GM18499 (cell line): Measurements from ENCODE around the gene CSF3.

Experiments
- ATAC-seq: cut with Tn5 transposase; IDR thresholded peaks from one replicate; pipeline ENCODE4 v1.9.1; 2021; ENCODE audit warnings: moderate number of reproducible peaks; ENCODE audit not compliant: insufficient read depth, unreplicated experiment

The CSF3 gene

DNA sequence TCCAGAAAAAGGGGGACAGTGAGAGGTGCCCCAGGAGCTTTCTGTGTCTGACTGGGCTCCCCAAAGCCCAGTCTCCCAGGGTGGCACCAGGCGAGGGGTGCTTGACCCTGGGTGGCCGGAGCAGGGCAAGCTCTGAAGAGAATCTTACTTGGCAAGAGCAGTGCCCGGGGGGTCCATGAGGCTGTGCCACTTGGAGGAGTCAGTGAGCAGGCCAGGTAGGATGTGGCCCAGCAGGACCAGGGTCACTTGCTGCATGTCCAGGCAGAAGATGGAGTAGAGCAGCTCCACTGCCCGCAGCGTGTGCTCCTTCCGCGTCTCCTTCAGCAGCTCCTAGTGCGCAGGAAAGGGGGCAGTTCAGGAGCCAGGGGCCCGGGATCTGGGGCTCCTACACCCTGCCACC, 7.3 kb downstream of the CSF3 start:
- ATAC-seq: no peak

DNA sequence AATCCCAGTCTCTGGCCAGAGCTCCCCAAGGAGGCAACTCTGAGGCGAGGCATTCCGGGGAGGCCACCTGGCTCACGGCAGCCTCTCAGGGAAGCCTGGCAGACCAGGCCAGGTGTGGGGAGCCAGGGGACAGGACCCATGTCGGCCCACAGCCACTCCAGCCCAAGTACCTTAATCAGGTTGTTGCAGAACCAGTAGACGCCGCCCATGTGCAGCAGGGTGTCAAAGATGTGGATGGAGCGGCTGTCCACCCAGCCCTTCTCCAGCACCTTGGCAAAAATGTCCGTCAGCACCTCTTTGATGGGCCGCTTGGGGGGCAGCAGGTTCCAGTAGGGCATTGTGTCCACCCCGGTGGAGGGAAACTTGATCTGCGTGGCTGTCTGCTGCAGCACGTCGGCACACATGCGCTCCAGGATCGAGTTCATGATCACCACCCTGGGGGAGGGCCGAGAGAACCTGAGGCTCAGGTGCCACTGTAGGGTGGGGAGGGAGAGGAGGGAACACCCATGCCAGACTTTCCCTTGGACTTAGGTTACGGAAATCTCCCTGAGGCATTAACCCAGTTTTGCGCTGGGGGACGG, 7.8 kb downstream of the CSF3 start:
- no peak for ATAC-seq

DNA sequence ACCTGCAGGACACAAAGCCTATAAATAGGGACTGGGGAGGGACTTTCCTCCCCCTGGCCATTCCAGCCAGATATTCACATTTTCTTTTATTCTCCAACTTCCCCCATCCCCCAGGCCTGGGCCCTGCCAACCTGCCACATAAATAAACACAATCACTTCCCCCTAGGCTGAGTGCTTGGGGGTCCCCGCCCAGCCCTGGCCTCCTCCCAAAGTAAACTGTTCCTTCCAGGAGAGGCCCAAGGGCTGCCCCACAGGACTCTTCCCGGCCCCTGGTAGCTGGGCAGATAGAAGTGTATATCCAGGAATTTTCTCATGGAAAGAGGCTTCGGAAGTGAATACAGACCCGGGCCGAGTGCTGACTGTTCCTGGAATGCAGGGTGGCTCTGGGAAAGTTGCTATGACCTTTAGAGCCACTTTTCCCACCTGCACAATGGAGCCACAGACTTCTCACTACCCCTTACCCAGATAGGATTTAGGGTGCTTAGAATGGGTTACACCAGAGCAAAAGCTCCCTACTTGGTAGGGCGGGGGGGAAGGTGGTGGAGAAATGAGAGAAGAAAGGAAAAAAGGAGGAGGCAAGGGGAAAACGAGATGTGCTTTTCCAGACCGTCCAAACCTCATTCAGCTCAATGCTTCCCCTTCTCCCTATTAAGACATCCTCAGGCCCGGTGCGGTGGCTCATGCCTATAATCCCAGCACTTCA, 8.5 kb downstream of the CSF3 start:
- ATAC-seq: no peak

DNA sequence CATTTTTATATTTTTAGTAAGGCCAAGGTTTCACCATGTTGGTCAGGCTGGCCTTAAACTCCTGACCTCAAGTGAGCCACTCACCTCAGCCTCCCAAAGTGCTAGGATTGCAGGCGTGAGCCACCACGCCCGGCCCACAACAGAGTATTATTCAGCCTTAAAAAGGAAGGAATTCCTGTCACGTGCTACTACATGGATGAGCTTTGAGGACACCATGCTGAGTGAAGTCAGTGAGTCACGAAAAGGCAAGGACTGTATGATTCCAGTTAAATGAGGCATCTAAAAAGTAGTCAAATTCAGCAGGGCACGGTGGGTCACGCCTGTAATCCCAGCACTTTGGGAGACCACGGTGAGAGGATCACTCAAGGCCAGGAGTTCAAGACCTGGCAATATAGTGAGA, 9.7 kb downstream of the CSF3 start:
- no peak for ATAC-seq

DNA sequence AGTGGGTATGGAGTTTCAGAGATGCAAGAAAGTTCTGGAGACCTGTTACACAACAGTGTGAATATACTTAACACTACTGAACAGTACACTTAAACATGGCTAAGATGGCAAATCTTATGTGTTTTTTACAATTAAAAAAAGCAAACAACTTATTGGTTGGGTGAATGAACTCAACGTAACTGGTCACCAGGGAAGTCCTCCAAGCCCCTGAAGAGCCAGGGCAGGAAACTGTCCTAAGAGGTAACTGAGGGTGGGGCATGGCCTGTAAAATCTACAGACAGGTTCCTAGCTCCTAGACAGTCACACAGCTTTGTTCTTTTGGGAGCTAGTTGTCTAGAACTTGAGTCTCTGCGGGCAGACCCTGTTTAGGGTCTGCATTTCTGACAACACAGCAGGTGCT, 10.3 kb downstream of the CSF3 start:
- ATAC-seq: no peak

DNA sequence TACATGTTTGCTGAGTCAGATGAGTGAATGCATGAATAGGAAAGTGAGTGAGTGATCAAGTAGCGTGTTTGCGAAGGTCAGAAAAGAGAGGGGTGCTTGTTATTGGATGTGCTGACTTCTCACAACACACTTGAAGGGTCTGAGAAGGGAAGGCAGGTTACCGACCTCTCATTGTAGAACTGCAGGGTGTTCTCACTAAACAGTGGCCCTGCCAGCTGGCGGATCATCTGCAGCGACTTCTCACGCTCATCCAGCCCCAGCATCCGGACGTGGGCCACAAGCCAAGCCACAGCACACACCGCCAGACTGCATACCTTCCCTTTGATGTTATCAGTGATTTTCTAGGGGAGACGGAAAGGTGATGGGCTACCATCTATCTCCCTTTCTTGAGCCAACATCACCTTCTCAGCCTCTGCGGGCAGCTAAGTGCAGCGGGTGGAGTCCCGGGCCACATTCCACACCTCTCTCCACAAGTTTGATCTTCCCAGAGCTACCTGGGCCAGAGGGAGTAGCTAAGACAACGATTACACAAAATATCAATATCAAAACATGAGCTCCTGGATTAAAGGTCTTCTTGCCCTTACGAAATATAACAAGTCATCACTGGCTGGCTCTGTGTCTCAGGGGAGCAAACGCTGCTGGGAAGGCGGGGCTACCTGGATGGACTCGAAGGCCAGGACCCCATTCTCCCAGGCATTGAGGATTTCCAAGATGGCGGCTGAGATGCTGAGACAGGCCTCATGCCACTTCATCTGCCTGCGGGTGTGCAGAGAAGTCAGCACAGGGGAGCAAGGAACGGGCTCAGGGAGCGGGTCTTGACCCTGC, 11.0 kb downstream of the CSF3 start:
- no peak for ATAC-seq

DNA sequence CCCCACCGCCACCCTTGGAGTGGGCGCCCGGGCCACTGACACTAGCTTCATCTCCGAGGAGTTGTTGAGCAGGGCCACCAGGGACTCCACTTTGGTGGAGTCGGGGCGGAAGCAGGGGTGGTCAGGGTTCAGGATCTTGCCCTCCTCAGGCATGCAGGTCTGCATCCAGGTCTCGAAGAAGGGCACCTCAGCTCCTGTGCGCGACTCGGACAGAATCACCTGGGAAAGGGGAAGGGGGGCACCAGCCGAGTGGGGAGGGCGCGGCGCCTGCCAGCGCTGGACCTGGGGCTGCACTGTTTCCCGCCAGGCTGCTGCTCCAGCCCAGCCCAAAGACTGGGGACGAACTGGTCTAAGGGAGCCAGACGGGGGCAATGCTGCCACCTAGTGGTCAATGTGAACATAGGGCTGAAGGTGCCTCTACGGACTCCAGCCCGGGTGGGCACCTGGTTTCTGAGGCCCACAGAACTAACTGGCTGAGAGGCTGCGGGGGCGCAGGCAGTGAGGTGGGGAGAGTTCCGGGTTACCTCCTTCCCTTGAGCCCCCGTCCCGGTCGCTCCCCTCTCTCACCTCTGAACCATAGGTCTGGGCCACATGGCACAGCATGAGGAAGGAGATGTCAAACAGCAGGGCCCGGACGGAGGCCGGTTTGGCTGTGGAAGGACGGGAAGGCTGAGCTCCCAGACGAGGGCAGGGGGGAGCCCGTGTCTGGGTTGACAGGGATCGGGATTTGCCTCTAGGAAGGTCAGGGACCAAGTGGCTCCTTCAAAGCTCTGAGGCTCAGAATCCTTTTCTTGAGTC, 11.8 kb downstream of the CSF3 start:
- ATAC-seq: no peak

DNA sequence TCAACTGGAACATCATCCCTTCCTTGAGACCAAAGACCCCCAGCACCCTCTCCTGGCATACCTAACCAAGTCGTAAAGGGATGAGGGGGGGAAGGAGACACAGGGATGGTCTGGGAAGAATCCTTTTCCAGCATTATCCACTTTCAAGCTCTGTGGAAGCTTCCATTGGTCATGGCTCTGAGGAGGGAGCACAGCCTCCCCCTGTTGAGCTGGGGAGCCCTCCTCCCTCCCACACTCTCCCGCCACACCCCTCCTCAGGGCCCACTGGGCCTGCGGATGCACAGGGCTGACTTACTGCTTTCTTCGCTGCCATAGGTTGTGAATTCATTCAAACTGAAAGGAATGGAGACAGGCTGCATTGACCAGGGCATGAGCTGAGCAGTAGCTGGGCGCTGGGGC, 12.4 kb downstream of the CSF3 start:
- ATAC-seq: no peak

DNA sequence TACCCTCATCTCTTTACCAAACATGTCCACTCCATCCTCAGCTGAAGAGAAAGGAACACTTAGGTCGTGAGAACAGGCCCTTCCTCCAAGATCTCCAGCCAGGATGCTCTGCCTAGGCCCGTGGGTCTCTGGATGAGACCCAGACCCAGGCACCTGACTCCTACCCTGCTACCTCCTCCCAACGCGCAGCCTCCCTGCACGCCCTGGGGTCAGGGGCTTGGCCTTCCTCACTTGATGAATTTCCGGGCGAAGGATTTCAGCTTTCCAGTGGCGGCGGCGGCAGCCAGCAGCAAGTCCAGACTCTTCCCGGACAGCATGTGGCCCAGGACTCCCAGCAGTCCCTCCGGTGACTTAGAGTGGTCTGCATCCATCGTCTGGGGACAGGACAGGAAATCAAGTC, 13.4 kb downstream of the CSF3 start:
- no peak for ATAC-seq

DNA sequence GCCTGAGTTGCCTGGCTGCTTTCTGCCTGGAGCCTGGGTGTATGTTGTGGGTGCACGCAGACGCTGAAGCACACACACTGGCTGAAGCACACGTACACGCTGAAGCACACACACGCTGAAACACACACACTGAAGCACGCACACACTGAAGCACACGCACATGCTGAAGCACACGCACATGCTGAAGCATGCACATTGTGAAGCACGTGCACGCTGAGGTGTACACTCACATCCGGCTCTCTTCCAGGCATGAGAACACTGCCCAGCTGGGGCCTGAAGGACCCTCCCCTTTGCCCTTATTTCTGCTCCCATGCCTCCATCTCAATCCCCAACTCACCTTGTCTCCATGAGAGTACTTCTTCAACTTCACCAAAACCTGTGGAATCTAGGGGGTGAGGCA, 16.5 kb downstream of the CSF3 start:
- no peak for ATAC-seq

DNA sequence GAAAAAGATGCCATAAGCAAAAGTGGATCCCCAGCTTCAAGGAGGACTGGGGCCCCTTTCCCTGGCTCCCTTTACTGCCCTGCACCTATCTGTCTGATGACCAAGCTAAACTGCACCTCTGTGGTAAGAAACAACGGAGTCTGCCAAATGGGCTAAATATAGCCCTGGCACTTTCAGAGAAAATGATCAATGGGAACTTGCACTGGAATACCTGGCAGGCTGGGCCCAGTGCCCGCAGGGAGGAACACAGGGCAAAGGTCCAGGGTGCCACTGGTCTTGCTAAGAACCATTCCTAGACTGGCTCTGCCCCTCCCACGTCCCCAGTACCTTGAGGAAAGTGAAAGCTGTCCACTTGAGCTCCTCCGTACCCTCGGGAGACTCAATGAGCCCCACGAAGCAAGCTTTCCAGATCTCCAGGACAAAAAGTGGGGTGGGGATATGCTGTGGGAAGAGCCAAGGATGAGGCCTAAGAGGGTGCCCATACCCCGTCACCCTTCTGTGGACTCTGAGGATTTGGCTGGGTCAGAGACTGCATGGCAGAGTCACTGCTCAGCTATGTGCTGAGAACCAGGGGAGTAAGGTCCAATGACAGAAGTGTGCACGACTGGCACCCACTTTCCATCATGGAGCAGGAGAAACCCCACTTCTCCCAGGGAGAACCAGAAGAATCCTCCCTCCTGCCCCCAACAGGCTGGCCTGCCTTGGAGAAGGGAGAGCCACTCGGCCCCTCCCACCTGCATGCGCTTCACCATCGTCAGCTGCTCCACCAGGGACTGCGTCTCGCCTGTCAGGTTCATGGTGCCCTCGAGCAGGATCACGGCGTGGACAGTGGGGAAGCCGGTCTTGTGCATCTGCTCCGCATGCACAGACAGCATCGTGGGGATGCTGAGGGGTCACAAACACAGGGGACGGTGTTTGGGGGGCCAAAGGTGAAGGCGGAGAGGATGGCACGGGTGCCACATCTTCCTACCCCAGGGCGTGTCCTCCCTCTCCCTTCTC, 17.4 kb downstream of the CSF3 start:
- no peak for ATAC-seq

DNA sequence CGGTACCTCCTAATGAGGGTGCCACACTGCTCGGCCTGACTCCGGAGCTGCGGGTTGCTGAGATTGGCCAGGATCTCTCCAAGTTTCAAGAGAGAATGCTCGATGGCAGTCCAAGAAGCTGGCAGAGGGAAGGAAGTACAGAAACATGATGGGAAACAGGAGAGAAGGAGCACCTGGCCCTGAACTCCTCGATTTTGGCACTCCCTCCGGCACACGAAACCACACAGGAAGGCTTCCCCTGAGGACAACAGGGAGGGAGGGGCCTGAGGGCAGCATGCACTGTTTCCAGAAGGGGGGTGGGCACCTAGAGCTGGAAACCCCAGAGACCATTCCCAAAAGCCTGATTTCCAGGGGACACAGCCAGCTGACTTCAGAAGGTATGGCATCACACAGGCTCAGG, 18.1 kb downstream of the CSF3 start:
- no peak for ATAC-seq

DNA sequence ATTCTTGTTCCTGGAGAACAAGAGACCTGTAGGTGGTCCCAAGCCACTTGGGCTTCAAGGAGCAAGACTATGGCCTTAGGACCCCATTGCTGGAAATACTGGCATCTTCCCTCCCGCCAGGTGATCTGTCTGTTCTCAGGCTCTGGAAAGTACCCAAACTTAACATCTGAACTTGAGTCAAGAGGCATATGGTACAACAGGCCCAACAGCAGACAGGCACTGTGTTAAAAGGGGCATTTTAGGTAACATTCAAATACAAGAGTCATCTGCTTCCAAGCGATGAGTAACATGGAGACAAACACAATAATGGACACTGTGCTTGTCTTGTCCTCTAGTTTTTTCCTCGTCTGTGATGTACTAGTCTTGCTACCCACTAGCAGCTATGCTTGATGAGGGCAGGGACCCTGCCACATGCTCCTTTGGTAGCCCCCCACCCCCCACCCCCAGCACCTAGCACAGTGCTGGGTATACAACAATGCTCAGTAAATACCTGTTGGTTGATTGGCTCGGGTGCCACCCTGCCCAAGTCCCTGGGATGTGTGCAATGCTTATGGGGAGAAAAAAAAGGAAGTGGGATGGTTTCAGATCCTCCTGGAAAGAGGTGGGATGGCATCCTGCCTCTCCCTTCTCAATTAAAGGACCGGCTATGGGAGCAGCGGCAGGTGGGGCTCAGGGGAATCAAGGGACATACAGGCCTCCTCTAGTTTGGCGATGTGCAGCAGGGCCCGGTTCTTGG, 19.4 kb downstream of the CSF3 start:
- no peak for ATAC-seq

DNA sequence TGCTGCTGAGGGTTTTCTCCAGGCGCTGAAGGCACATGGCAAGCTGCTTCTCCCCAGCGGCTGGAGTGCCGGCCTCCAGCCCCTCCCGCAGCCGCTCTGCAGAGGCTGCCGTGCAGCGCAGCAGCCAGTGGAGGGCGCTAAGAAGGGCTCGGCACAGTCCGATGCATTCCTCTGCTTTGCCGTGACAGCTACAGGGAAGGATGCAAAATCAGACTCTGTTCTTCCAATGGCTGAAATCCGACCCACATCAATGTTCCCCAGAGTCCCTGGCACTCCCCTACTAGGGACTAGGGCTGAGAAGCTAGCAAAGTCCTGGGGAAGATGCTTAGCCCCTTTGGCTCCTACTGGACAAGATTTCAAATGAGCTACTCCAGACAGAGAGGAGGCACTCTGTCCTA, 19.9 kb downstream of the CSF3 start:
- ATAC-seq: no peak

DNA sequence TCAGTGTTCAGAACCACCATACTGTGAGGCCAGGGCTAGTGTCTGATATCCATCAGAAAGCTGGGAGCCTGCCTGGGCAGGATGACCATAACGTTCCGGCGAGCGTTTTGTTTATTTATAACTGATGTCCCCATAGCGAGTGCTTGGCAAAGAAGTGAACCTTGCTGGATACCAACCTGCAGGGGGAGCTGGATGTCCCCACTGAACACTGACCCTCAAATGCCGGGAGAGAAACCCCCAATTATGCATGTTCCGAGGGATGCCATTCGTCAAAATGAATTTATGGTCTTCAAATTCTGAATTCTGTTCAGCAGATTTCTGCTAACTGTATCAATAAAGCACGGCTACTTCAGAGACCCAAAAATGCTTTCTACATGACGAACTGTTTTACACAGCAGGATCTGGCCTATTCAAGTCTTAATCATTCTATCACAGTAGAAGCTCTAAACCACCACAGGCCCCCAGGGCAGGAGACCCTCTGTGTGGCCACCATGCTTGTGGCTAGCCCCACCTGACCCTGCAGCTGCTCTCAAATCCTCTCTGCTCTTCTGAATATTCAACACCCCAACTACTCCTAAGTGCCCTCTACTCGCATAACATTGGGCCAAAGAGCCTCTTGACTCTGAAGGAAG, 23.8 kb downstream of the CSF3 start:
- no peak for ATAC-seq

DNA sequence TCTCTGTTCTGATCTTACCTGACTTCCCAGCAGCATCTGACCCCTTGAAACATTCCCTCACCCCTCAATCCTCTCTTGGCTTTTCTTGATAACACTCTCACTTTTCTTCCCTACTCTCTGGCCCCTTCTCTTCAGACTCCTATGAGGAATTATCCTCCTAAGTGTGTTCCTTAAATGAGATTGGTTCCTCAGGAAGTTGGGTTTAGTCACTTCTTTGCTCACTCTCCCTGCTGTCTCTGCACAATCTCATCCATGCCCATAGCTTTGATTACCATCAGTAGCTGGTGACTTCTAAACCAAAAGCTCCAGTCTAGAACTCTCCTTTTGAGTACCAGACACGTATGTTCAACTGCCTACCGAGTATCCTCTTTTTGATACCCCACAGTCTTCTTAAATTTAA, 26.0 kb downstream of the CSF3 start:
- no peak for ATAC-seq

DNA sequence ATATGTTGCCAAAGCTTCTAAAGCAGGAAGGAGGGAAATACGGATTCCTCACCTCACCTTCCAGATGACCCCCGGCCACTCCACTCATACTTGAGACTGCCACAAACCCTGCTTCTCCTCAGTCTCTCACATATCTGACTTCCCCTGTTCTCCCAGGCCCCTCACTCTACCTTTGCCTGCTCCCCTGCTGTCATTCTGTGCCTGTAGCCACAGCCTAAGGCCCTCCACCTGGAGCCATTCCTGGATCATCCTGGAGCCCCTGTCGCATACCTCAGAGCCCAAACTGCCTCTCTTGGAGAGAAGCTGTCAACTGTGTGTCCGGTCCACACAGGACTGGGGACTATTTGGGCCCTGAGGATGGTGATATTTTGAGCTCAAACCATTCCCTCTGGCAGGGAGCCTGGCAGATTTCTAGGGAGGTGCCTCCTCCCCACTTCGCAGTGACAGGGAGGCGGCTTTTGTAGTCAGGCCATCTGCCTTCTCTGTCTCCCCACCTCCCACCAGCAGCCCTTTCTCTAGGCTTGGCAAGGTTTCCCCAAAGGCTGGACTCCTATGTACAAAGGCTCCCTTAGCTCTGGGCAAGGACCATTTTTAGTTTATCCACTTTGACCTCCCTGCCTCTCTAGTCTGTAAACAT, 41.3 kb downstream of the CSF3 start:
- no peak for ATAC-seq

DNA sequence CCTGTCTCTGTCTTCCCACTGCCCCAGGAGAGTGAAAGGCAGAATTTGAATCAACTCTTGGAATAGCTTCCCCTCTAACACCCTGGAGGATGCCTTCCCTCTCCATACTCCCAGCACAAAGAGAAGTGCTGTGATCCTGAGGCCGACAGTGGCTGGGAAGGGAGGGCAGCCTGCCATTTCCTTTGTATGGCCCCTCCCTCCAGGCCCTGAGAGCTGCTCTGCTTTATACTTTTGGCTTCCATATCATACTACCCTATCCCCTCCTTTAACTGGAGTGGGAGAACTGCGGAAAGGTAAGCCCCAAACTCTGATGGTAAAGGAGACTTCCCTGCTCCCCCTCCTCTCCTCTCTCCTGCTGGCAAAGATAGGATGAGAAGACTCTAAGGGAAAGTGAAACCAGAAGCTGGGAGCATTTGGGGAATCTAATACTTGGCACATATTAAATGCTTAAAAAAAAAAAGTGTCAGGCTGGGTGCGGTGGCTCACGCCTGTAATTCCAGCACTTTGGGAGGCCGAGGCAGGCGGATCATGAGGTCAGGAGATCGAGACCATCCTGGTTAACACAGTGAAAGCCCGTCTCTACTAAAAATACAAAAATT, 43.0 kb downstream of the CSF3 start:
- ATAC-seq: no peak
